Measurements from ENCODE around the gene SORL1. TPM values are rescaled to one million over a fixed set of nuclear protein-coding genes. Genes with fewer than 3 reads are reported as not detected.
"Not testable (repeated sequence)": the region's sequence is repeated elsewhere in the genome, so short reads cannot be mapped to it uniquely, and the experiment has no call there.

The SORL1 gene
- 3.1 and 4.3 TPM in 2 replicates for total RNA-seq

DNA sequence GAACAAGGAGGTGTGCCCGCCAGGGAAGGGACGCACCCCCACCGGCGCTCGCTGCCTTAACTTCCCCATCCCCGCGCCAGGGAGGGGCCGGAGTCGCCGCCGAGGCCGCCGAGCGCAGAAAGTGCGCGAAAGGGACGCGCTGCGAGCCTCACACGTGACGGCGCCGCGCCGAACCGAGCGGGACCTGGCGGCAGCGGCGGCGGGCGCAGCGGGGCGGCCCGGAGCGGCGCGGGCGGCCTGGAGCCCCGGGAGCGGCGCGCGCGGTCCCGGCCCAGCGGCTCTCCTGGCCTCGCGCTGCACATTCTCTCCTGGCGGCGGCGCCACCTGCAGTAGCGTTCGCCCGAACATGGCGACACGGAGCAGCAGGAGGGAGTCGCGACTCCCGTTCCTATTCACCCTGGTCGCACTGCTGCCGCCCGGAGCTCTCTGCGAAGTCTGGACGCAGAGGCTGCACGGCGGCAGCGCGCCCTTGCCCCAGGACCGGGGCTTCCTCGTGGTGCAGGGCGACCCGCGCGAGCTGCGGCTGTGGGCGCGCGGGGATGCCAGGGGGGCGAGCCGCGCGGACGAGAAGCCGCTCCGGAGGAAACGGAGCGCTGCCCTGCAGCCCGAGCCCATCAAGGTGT is at the start of gene SORL1:
TSS of gene SORL1 (plus strand) at position 329 of the 623 bp plus-strand sequence. CDS start at position 347, 18 bp downstream.
- no peak for DNase-seq (ENCODE audit: low read depth)

DNA sequence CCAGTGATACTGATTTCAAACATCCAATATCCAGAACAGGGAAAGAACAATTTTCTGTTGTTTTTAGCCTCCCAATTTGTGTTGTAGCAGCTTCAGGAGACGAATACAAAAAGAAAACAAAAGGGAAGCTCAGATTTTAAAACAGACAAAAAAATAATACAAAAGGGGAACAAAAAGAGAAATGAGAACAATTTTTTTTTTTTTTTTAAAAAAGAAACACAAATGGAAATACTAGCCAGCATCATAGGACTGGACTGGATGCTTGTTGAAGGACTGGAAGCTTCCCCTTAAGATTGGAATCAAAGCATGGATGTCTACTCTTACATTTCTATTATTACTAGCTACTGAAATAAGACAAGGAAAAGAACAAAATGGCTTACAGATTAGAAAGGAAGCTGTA is 46.5 kb upstream of the SORL1 start:
- no peak for DNase-seq (ENCODE audit: low read depth)

DNA sequence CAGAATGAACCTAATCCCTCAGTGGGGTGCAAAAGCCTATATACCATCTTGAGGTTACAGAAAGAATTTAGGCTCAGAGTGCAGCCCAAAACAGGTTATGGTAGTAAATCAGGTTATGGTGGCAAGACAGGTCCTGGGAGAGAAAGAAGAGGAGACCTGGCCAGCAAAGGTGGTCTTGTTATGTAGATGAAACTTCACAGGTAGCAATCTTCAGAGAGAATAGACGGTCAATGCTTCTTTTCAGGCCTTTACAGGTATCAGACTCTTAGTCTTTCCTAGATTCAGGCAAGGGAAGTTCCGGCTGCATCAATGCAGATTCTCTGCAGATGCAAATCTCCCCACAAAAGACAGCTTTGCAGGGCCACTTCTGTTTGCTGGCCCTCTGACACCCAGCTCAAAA is 45.8 kb upstream of the SORL1 start:
- DNase-seq (ENCODE audit: low read depth), result no peak

GRCh38 chr11:121408830-121409229 is 43.3 kb upstream of the SORL1 start:
- peak; percentile 16 for DNase-seq (ENCODE audit: low read depth)

DNA sequence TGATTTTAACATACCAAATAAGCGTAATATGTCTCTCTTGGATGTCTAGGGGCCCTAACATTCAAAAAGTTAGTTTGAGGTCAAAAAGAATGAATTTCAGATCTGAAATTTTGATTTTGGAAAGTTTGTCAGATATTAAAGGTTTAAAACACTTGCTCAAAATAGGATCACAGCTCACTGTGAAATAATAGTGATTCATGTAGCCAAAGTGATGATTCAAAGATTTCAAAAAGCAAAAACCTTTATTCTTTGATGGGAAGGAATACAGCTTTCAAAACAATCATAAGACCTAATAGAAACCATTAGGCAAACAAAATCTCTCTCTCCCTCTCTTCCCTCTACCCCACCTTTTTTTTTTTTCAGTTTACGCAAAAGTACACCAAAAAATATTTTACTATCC is 42.1 kb upstream of the SORL1 start:
- DNase-seq (ENCODE audit: low read depth), result not testable (repeated sequence)

DNA sequence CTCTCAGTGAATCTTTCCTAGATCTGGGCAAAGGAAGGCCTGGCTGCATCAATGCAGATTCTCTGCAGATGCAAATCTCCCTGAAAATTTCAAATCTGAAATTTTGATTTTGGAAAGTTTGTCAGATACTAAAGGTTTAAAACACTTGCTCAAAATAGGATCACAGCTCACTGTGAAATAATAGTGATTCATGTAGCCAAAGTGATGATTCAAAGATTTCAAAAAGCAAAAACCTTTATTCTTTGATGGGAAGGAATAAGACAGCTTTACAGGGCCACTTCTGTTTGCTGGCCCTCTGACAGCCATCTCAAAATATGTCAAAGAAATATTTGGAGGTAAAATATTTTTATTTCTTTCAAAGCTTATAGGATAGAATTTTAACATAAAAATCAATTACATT is 40.8 kb upstream of the SORL1 start:
- DNase-seq (ENCODE audit: low read depth), result not testable (repeated sequence)

- peak; percentile 72 for DNase-seq (ENCODE audit: low read depth)
Observed at GRCh38 chr11:121412000-121412587, 40.0 kb upstream of the SORL1 start.

GRCh38 chr11:121412711-121413415 is 39.3 kb upstream of the SORL1 start:
- peak; percentile 11 for DNase-seq (ENCODE audit: low read depth)

DNA sequence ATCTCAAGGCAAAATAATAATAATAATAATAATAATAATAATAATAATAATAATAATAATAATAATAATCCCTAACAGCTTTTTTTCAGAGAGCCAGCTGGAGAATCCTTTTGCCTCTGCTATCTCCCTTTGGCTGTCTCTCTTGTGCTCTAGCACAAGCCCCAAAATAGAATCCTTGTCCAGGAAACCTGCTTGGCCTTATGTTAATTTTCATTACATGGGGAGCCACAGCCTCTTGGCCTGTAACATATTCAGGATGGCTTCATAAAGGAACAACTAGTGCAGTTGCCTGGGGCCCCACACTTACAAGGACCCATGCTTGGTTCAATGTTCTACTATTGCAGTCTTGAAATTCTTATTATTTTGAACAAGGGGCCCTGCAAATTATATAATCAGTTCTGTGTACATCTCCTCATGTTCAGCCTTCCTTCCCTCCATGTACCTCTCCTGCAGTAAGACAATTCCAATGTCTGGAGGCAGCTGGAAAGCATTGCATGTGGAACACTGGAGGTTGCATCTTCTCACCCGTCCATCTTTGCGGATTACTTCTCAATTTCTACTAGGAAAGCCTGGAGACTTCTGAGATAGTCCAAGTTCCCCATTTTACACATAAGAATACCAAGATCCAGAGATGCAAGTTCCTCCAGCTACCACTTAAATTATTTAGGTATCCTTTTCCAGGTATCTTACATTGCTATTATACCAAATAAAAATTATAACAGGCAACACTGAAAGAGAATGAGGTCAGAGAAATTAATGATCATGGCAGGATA is 37.8 kb upstream of the SORL1 start:
- no peak for DNase-seq (ENCODE audit: low read depth)

DNA sequence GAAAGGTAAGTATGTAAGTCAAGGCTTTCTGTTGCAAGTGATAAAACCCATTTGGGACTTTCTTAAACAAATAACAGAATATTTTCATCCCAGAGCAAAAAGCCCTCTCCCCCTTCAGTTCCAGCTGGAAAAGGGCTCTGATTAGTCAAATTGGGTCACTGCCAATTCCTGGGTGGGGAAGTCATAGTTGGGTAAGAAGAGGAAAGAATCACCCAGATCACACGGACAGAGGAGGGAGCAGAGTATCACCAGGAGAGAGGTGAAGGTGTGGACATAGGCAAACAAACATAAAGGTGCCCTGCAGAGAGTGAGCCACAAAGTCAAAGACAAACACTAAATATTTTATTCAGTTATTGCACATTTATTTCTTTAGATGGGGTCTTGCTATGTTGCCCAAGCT is 36.3 kb upstream of the SORL1 start:
- peak; percentile 59 for DNase-seq (ENCODE audit: low read depth)

DNA sequence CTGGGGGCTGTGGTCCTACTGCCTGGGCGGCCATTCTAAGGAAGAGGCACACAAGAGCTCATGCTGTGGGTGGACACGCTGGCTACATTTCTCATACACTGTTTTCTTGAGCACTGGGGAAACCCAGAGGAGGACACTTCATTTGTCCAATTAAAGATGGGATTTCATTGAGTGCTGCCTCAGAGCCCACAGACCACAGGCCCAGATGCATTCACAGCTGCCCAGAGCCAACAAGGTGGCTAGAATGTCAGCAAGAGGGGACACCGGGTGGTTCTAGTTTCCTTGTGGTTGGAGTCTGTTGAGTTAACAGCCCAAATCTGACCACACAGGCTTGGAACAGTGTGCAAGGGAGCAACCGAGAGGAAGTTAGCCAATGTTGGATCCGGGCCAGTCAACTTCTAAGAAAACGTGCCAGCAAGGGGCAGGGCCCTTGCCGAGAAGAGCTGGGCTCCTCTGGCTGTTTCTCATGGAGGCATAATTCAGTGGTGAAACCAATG is 35.0 kb upstream of the SORL1 start:
- DNase-seq (ENCODE audit: low read depth), result peak; percentile 98

DNA sequence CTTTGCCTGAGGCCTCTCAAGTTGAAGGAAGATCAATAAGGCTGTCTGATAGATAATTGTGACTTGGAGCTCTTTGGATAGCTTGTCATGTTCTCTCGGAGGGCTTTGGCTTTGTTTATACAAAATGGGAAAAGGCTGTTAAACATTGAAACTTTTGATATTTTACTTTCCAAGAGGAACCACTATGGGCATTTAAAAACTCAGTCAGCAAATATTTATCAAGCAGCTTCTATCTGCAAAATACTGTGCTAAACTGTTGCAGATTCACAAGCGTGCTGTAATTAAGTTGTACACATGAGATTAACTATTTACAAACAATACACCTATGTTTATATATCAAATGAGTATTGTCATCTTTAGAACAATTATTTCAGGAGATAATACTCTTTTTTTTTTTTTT is 34.5 kb upstream of the SORL1 start:
- no peak for DNase-seq (ENCODE audit: low read depth)

GRCh38 chr11:121418625-121419114 is 33.4 kb upstream of the SORL1 start:
- peak; percentile 54 for DNase-seq (ENCODE audit: low read depth)

DNA sequence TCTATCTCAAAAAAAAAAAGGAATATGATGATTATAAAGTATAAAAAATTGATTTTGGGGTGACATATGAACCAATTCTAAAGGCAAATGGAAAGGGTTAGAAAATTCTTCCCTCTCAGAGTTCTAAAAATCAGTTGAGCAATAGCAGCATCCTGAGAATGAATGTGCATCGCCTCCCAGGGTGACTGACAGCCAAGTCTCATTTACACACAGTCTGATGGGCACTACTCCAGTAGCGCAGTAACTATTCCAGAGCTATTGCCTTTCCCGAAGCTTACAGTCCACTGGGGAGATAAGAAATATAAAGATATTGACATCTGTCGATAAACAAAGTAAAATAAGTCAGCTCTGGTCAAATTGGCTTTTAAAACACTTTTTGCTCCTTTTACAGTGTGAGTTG is 32.3 kb upstream of the SORL1 start:
- DNase-seq (ENCODE audit: low read depth), result no peak

- DNase-seq (ENCODE audit: low read depth), result no peak
Observed at GRCh38 chr11:121420398-121420797, 31.7 kb upstream of the SORL1 start.

DNA sequence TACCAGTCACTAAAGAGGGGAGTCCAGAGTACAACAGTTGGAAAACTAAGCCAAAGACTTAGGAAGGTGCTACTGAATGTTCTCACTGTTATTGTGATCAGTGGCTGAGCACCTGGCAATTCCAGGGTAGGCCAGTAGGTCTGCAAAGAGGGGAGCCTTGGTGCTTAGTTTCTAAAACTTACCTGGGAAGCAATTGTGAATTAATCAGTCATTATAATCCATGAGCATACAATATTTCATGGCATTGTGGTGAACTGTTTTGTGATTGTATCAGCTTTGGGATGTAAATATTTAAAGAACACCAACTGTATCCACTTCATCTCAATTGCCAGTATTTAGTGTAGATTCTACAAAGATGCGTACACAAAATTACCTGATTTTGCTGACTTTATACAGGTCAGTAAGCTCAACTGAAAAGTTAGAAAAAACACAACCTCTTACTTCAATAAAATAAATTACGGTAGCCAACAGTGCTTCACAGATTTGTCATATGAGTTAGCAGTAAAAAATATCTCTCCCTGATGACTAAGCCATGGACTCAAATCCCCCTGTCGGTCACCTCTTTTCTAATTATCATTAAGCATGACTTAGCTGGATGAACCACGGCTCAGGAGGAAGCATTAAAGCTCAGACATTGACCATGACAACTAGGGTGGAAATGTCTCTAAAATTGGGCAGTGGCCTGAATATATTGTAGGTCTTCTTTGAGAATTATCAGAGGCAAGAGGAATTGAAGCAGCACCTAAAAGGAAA is 30.8 kb upstream of the SORL1 start:
- peak; percentile 11 for DNase-seq (ENCODE audit: low read depth)

DNA sequence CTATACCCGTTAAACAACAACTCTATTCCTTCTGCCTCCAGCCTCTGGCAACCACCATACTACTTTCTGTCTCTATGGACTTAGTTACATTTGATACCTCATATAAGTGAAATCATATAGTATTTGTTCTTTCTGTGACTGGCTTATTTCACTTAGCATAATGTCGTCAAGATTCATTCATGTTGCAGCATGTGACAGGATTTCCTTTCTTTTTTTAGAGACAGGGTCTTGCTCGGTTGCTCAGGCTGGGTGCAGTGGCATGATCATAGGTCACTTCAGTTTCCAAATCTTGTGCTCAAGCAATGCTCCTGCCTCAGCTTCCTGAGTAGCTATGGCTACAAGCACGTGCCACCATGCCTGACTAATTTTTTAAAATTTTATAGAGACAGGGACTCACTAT is 29.4 kb upstream of the SORL1 start:
- DNase-seq (ENCODE audit: low read depth), result no peak

- no peak for DNase-seq (ENCODE audit: low read depth)
Observed at GRCh38 chr11:121425828-121426227, 26.3 kb upstream of the SORL1 start.

DNA sequence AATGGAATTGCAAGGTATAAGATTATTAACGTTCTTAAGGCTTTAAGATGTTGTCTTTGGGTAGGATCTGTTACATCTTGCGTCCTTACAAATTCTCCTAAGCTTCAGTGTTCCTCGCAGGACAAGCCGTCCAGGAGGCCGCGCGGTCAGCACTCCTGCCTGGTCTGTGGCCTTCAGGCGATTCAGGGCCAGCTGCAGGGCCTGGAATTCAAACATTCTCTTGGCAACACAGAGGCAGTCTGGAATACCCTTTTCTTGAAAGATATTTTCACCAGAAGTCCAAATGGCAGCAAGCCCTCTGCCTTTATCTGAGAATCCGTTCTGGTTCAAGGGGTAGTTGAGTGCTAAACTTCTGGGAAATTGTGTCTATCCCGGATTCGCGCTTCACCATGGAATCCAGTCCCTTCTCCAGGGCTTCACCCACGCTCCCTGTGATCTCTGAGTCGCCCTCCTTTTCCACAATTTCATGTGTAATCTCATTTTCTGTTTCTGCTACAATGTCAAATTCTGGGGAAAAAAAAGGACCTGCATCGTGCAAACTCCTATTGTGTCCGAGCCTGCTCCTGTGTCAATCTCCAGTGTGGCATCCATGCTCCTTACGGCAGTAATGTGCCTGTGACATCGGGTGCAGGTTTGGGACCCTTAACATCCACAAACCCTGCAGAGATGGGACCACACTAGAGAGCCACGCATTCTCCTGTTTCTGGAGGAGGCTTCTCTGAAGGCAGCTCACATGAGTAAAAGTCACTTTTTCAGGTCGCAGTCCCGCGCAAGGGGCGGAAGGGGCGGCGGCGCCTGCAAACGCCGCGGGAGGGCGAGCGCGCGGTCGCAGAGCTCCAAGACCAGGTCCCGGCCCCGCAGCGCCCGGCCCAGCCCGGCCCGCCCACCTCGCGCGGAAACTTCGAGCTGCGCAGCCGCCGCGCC is 25.4 kb upstream of the SORL1 start:
- DNase-seq (ENCODE audit: low read depth), result no peak

DNA sequence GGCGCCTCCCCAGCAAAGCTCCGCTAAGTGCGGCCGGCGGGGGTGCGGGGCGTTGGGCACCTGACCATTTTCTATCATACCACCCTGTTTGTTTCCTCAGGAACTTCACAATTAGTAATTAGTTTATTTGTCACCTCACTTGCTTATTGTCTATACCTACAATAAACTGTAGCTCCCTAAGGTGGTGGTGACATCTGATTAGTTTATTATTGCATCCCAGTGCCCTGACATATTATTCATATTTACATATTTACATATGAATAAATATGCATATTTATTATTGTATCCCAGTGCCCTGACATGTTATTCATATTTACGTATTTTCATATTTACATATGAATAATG is 24.7 kb upstream of the SORL1 start:
- DNase-seq (ENCODE audit: low read depth), result no peak

All from renal cortical epithelial cell (primary cell).